HL-60/S4 (cell line): ENCODE measurements around the gene LDB2.

Experiments
- in situ Hi-C: fragments of 300-500 bp; cut with MboI; formaldehyde crosslinking; loops from 2 replicates; pipeline ENCODE4 v1.14.3; 2022; ENCODE audit warnings: low sequenced_read_pairs

Gene LDB2

DNA sequence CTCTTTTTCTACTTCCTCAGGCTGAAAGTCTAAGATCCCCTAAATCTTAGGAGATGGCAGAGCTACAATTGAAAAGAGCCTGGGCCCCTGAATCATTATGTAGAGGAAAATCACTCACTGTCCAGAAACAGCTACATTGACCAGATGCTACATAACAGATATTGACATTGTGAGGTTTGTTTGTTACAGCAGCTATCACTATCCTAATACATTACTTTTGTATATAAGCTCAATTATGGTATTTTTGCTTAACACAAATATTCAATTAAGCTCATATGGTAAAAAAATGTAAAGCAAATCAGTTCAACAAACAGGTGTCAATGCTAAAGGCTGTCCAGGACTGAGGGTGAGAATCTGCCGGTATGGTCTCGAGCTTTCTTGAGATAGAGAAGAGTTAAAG, 89.4 kb downstream of the LDB2 start:
- in situ Hi-C loops = no loop called here

DNA sequence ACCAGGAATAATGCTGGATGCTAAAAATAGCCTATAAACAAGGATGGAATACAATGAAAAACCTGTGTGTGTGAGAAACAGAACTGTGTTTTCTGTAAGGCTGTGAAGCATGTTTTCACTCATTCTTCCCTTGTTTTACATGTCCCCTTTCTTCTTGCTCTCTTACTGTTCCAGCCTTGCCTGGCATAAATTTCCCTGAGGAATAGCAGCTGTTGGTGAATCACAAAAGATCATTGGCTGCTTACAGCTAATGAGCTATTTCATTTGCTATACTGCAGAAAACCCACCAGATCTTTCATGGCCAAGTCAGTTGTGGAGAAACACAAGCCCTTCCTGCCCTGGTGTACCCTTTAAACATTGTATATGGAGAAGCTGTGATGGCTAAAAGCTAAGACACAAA, 91.1 kb downstream of the LDB2 start:
- in situ Hi-C loops = no loop called here

DNA sequence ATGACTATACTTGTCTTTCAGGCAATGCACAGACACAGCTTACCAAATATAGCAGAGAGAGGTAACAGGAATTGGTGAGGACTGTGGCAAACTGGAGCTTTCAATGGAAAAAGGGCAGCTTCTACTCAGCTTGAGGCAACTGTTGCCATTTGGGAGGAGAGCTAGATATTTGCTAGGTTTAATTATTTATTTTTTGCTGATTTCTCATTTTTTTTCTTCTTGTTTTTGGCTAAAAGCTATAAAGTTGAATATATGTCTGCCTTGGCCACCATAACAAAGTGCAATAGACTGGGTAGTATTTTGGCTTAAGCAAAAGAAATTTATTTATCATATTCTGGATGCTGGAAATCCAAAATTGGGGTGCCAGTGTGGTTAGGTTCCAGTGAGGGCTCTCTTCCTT, 93.9 kb downstream of the LDB2 start:
- in situ Hi-C loops = no loop called here

DNA sequence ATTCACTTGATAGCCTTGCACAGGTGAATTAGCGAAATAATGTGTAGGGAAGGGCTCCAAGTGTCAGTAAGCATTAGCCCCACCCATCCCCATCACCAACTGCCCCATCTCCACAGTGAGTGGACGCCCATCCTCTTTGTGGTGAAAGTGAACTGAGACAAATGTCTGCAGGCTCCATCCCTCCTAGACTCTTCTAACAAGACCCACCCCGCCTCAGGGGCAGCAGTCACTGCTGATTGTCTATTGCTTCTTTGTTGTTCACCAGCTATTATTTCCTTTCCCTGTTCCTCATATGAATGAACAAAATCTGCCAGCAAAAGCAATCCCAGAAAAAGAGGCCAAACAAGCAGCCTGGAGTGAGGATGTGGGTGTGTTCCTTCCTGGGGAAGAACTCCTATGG, 96.4 kb downstream of the LDB2 start:
- in situ Hi-C loops = no loop called here

DNA sequence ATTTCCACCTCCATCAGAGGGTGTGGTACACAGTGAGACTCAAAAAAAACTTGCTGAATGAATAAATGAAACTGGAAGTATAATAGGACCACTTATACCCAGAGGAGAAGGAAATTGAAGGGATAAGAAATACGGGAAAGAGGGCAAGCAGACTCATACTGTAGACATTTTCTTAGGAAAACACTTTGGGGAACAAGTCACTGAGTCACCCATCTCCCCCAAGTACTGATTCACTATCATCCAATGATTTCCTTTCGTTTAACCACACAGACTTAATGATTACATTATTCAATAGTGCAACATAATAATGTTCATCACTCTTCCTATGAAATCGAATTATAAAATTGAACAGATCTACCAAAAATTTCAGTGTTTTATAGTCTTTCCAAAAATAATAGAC, 97.1 kb downstream of the LDB2 start:
- in situ Hi-C loops = no loop called here

DNA sequence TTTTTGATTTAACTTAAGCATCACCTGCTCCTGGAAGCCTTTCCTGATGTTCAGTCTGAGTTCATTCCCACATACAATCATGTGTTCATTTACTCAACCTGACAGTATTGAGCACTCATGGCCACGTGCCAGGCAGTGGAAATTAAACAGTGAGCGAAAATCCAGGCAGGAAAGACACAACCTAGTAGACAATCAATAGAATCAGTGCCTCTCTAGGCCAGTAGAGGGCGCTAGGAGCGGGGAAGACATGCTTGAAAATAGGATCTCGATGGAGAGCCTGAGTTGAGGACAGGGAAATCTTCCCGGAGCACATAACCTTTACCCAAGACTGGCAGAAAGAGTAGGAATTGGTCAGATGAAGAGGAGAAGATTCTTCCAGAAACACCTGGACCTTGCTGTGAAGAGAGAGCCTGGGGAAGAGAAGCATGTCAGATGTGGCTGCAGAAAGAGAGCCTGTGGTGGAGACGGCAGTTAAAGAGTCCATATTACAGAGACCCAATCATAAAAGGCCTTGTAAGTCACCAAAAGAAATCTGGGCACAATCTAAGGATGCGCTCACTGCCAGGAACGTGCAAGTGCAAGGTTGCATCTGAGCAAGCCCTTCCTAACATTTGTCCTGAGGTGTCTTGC, 103.5 kb downstream of the LDB2 start:
- in situ Hi-C loops = no loop called here

DNA sequence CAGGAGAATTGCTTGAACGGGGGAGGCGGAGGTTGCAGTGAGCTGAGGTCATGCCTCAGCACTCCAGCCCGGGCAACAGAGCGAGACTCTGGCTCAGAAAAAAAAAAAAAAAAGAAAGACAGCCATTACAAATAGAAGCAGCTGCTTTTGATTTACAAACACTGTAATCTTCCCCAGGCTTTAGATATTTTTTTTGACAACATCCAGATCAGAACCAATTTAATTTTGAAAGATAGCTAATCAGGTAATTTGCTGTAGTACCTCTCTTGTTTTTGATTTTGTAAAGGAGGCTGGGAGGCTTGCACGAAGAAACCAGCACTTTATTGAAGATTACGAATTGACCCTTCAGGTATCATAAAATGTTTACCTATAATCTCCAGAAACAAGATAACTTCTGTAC, 107.0 kb downstream of the LDB2 start:
- in situ Hi-C loops = no loop called here

DNA sequence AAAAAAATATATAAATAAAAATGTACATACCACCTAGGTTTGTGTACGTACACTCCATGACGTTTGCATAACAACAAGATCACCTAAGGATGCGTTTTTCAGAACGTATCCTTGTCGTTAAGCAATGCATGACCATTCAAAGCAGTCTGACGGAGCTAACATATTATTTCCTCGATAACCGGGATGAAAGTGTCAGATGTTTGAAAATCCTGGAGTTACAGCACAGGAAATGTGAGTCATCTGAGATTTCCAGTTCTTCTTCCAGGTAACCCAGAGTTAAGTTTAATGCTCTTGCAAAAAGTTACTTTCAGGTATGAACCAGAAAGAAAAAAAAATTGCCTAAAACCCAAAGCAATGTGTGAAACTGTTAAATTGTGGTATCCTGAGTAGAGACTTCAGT, 107.9 kb downstream of the LDB2 start:
- in situ Hi-C loops = no loop called here

DNA sequence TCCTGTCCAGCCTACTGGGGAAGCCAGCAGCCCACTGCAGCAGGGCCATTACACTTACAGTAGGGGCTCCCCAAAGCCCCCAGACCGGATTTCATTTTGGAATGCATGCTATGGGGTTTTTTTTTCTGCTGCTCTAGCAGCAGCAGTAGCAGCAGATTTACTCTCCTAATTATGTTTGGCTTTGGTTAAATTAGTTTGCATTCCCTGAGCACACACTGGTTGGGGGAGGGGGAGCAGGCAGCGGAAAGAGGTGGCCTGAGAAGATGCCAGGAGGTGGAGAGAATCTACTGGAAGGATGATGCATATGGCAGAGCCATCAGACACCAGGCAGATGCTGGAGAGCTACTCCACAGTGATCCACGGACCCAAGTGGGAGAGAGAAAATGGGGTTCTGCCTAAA, 109.6 kb downstream of the LDB2 start:
- in situ Hi-C loops = no loop called here

DNA sequence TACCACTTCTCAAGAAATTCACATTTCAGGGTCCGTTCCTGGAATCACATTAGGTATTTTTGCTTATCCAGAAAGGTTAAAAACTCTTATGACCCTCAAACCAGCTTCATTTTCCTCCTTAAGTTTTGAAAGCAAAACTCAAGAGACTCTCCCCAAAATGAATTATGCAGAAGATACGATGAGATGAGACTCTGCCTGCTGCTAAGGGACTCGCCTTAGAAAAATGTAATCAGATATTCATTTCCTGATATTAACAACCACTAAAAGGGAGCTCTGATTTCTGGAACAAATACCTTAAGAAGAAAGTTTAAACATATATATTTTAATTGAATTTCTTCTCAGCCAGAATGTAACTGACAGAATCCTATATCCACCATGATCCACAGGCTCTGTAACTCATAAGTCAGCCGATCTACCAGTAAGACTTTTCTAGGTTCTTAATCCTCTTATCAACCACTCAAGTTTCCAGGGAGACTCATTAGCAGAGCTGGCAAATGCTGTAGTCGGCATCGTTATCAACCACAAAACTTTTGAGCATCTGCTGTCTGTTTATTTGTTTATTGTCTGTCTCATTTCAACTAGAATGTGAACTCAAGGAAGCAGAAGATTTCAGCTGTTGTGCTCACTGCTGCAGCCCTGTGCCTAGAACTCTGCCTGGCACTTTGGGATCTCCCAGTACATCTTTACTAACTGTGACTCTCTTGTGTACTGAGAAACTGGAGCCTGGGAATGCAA, 112.5 kb downstream of the LDB2 start:
- in situ Hi-C loops = no loop called here

DNA sequence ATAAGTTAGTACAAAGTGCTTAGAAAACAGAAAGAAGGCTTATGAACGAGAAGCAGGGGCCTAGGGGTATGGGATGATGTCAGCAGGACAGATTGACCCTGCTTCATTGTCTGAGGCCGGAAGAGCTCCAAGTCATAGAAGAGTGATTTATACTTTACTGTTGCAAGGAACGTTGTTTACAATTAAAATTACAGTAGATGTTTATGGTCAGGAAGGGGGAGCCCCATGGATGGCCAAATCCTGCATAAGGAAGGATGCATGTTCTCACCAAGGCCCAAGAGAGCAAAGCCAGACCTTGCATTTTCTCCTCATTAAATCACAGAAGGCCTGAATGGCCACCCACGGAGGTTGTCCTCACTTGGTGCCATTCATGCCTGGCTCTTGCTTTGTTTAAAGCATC, 115.3 kb downstream of the LDB2 start:
- in situ Hi-C loops = no loop called here

DNA sequence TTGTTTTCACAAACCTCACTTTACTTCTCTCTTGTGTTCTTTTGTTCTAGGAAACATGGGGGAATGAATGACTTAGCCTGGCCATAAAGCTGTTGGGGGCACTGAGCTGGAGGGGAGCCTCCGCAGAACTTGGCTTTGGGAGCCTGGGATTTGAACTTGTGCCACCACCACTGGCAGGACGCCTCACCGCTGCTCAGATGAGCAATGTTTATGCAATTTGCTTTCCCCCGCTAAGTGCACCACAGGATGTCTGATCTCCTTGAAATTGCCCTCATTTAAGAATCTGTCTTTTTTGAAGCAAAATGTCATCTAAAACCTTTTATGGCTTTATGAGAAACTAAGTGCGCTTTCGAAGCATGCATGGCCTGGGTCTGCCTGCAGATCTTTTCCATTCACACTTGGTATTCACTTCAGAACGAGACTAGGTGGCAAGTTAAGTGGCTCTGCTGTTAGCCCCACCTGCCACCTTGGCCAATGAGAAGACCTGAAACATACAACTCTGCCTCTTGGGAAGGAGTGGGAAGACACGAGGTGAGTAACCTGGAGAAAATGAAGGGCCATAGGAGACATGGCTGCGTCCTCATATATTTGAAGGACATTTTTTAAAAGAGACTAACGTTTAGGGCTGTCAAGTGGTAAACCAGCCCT, 119.3 kb downstream of the LDB2 start:
- in situ Hi-C loops = no loop called here

DNA sequence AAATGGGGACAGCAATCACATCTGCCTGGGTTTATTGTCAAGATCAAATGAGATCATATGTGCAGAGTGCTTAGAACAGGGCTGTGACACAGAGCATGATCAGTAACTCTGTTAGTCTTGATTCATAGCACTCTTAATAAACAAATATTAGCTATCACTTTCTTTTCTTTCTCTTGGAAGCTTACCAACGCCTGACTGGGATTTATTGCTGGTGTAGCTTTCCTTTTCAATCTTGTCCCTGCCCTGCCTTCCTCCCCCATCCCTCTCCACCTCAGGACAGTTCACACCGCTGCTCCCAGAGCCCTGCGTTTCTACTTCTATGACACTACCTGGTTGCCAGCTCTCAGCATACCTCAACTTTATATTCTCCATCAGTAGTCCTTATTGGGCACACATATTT, 120.7 kb downstream of the LDB2 start:
- in situ Hi-C loops = no loop called here

DNA sequence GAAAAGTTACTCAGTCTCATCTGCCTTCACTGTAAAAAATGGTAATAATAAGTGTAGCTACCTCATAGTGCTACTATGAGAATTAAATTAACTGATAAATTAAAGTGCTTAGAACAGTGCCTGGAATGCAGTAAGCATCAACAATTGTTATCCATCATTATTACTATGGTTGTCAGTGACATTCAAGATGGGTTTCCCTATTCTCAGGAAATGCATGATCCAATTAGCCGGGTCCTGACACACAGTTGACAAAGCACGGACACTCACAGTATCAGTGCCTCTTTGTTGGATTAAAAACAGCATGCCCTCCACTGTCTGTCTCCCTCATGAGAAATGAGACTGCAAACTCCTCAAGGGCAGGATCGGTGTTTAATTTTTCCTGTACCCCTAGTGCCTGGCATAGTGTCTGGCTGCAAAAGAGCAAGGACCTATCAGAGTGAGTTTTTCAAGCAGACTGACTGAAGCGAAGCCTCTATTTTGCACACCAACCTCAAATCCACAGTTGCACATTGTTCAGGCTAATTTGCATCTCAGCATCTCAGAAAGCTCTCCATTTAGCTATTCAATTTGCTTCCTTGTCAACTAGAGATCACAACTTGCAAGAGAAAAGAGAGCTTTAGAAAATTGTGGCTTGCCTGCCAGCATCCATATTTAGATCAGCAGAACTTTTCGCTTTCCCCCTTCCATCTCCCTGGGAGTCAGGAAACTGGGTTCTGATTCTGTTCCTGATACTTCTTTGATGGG, 122.9 kb downstream of the LDB2 start:
- in situ Hi-C loops = no loop called here

DNA sequence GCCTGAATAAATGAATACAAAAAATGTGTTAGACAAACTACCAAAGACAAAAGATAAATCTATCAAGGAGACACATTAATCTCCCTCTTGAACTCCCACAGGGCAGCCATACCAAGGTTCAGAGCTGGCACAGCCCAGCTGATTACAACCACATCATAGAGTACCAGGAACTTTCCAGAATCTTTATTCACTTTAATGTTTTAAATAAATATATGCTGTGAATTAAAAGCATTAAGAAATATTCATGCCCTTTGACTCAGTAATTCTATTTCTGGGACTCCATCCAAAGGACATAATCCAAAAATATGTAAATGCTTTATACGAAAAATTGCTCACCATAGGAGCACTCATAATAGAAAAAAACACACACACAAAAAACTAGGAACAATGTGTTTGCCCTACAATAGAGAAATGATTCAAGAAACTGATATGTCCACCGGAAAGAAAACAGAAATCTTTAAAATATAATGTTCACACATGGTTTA, 126.0 kb downstream of the LDB2 start:
- in situ Hi-C loops = no loop called here

DNA sequence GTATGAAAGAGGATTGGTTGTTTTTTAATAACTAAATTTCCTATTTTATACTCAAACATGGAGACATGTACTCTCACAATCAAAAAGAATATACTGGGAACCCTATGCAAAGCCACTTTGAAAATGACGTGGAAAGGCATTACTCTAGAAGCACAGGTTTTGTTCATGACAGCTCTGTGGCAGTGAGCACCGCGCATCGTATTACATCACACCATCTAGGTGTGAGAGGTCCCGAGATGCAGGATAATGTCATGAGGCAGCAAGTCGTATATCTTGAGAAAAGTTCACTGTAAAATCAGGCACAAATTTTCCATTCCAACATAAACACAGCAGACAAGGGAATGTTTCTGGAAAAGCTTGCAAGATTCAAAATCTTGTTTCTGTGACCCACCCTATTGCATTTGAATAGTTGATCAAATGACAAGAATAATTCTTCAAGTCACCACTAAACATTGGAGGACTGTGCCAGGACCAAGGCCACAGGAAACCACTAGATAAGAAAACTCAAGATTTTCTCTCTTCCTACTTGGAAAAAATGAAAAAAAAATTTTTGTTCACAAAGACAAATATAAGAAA, 127.6 kb downstream of the LDB2 start:
- in situ Hi-C loops = no loop called here

DNA sequence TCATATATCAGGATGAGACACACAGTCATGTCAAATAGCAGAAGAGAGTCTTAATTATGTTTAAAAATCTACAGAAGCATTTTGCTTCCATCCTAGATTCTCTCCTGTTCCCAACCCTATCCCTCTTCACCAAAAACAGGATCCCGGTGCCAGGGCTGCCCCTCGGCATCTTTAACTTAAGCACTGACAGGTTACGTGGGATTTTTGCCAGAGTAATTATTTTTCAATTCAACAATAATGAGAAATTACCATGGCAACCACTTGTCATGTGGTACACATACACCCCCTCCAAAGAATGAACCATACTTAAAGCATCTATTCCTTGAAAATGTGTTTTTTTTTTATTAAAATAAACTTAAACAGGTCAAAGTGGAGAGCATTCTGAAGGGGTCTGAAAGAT, 130.6 kb downstream of the LDB2 start:
- in situ Hi-C loops = no loop called here

DNA sequence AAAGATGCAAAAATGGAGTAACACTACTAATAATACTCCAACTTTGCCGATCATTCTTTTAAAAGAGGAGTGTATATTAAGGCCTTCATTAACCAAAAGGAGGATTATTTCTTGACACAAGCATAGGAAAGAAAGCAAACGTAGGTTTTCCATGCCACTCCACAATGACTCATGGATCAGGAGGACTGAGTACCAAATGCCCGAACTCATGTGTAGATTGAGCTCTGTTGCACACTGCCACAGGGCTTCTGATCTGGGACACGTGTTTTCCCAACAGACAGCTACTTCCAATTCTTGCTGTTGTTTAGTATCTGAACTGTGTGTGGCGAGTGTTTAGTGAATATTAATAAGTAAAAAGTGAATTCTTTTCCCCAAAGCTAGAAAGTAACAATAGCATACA, 131.2 kb downstream of the LDB2 start:
- in situ Hi-C loops = no loop called here

DNA sequence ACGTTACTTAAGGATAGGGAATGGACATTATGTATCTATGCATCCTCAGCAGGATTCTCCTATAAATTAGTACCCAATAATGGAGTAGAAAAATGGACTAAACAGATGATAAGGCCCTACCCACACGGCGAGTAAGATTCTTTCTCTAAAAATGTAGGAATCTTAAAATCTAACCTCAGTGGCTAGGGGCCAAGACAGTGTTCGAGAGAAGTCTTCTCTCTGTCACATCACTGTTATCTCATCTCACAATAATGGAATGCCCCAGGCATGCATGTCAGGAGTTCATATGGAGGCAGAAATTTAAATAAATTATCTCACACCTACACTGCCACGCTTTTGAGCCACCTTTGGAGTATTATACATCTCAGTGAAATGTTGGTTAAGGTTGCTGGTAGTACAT, 132.9 kb downstream of the LDB2 start:
- in situ Hi-C loops = no loop called here

DNA sequence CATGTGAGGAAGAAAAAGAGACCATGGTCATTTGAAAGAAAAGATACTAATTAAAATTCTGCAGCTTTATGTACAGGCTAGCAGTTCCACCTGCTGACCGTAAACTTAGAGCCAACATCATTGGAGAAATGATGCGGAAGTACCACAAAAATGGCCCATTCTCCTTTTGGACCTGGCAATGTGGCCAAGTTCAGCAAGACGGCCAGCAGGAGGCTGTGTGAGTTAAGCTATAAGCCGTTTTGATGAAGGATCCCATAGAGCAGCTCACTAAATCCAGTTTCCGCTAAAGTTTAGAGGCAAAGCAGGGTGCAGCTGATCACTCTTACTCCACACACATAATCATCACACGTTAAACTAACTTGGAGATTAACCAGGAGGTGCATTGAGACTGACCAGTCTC, 133.8 kb downstream of the LDB2 start:
- in situ Hi-C loops = no loop called here

DNA sequence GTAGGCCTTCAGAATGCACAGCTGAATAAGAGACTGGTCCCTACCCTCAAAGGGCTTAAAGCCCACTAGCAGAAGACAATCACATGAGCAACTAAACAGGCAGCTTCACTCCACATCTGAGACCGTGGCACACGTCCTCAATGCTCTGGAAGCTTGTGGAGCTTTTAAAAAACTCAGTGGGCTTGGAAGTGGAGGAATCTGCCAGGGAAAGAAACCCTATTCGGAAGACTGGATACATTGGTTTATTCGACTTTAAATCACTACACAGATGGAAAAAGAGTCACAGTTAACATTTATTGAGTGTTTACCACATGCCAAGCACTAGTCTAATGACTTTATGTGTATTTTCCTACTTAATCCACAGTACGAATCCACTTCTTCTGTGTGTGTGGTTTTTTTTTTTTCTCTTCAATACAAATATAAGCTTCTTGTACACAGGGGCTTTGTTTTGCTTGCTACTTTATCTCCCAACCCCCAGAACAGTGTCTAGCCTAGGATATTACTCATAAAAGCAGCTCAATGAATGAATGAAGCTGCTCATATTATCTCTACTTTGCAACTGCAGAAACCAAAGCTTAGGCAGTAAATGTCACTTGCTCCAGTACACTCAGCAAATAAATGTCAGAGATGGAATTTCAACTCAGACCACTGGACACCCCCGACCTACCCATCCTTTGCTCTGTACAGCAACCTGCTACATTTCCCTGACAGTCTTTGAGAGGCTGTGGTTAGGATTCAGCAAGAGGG, 137.7 kb downstream of the LDB2 start:
- in situ Hi-C loops = no loop called here
